Erythroblast (primary cell): Measurements from ENCODE around the gene ARHGEF38.

ENCODE experiments used
- DNase-seq, 2 experiments: peaks; one replicate each; lab custom pipeline; 2025; lab: John Stamatoyannopoulos, UW
- GATA1 ChIP-seq: IDR thresholded peaks from 2 replicates; pipeline ENCODE4 v1.6.1; 2011; ENCODE audit warnings: low read depth, mild to moderate bottlenecking, control low read depth, low read length, moderate library complexity
- POLR2A ChIP-seq: IDR thresholded peaks from 2 replicates; pipeline ENCODE4 v1.6.1; 2011; ENCODE audit warnings: mild to moderate bottlenecking, low read length

The ARHGEF38 gene

DNA sequence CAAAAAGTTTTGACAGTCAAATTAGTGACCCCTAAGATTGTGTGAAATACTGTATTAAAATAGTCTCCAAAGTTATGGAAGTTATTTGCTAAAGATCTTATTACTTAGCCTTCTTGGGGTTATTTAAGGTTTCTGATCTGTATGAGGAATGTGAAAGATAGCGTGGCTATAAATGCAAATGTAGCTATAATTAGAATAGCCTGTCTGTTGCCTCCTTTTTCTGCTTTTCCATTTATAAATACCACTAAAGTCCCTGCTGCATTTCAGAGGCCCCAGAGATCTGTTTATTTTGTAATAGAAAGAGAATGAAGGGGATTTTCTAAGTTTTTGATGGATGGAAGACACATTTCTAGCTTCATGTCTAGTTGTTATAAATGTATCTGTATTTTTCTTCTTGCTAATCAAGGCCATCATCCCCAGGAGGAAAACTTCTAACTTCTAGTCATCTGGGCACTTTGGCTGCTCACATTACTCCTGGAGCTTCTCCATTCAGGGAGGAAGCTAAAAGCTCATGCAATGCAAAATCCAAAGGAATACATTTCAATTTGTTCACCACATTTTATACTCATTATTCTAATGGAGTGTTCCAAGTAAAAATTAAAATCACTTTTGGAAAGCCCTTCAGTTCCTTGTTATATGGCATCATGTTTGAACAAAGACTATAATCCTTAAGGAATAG, 82.1 kb downstream of the ARHGEF38 start:
- no peak for DNase-seq
- TF ChIP-seq GATA1 (no peak), POLR2A (no peak)

DNA sequence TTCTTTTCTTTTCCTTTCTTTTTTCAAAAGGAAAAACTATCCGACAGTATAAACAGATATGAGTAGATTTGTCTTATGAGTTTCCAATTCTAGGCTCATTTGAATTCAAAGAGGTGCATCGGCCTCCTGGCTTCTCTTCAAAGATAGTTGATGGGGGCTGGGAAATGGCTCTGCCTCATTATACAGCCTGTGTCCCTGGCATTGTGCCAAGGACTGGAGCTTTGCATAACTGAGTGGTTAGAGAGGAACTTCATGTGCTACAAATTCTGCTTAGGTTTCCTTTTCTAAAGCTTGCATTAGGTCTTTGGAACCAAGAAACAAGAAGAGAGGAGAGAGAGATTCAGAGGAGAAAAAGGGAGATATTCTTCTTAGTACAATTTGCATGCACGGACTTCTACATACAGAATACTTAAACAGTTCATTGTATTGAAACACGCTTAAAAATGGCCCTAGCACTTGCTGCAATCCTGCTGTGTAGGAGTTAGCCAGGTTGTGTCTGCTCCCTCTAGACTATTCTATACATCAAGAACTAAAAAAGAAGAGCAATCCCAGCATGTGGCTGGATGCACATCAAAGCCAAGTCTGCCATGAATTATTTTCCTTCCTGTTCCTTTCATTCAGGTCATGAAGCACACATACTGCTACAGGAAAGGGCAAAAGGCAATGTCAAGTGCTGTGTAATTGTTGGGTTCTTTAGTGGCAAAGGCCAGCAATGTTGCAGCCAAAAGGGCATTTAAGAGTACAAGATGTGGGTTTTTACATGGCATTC, 85.2 kb downstream of the ARHGEF38 start:
- peak in 1 of 2 experiments; percentile 23 for DNase-seq
- TF ChIP-seq GATA1 (no peak), POLR2A (no peak)

DNA sequence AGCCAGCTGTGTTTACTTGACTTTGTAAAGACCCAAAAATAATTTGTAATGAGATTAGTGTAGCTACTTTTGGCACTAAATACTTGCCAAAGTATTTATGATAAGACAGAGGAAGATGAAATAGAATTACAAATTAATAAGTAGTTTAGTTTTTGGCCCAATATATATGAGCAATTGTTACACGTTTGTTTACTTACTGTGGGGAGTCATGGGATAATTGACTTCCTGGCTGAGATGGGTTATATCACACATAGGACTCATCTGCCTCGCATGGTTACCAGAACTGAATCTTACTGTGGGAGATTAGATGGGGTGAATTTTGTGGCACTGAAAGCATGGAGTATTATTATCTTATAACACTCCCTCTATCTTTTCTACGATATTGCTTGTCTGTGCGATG, 89.4 kb downstream of the ARHGEF38 start:
- no peak for DNase-seq
- no peak for TF ChIP-seq POLR2A
- TF ChIP-seq GATA1 = no peak

DNA sequence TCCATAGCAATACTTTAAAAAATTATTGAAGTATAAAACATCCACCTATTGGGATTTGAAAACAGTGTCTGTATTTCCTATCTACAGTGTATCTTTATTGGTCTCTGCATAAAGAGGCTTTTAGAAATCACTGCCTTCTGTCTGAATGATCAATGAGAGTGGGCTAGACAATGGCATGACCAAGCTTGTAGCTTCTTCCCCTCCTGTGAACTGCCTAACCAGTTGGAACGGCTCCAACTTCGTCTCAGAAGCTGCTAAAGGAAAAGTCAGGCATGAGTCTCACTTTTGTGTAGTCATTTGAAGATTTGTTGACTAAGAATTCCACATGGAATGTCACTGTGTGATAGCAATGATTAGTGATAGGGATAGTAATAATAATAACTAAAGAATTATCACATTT, 91.8 kb downstream of the ARHGEF38 start:
- DNase-seq = no peak
- no peak for TF ChIP-seq POLR2A
- no peak for TF ChIP-seq GATA1

DNA sequence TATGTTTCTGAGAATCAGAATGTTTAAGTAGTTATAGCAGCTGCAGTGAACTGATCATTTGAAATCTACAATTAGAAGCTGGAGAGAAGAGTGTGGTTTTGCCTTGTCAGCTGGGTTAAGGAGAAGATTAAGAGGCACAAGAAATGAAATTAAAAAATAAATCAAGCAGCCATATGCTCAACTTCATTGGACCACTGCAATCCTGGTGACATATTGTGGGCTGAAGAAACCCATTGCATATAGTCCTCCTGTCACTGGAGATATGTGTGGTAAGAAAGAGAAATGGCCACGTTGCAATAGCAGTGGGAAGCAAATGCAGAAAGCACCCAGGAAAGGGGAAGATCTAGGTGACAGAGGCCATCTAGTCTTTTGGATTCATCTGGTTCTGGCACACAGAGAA, 93.0 kb downstream of the ARHGEF38 start:
- no peak for TF ChIP-seq GATA1
- no peak for TF ChIP-seq POLR2A
- no peak for DNase-seq

DNA sequence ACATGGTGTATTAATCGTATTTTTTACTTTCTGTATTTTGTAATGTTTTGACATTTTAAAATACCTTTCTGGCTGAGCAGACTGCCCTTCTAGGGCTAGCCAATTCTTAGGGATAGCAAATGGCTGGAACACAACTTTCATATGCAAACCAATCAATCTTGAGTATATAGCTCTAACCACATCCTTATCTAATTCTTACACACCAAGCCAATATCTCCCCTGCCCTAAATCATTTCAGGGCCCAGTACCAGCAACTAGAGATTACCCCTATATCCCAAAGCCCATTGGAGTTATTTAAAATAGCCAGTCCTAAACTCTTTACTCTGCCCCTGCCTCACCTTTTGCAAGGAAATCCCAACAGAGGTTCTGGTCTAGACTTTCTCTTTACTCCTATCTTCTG, 97.8 kb downstream of the ARHGEF38 start:
- TF ChIP-seq POLR2A (no peak), GATA1 (no peak)
- peak in 1 of 2 experiments; percentile 37 for DNase-seq

DNA sequence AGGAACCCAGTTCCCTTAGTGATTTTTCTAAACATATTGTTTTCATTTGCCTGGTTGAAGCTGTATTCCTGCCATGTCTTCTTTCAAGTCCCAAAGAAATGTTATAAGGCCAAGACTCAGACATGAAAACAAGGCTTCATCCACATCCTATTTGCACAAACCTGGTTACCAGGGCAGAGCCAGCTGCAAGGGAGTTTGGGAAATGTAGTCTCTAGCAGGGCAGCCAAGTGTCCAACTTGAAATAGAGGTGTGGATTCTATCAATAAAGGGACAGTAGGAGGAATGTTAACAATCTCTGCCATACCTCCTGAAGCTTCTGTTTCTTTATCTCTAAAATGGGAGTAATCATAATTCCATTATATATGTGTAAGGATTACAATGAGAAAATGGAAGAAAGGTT, 99.5 kb downstream of the ARHGEF38 start:
- DNase-seq = no peak

DNA sequence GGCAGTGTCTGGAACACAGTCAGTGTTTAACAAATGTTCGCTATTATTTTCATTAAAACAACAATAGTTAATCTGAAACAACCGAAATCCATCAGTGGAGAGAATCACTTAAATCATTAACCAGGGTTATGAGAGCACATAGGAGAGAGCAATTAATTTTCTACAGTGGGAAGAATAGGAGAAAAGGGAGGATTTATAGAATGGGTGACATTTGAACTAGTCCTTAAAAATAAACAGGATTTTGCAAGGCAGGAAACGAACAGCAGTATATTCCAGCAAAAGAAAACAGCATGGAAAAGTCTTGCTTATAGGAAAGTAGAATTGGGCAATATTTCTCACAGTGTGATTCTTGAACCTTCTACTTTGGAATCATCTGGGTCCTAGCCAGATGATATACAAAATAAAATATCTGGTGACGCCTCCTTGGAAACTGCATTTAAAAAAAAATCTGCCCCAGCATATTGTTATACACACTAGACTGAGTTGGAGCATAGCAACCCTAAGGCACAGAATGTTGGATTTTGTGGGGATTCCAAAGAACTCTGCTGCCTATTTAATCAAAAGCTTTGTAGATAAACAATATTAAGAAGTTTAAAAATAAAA, 100.0 kb downstream of the ARHGEF38 start:
- no peak for DNase-seq

More for the DNA sequence above, 99.5 kb downstream of the ARHGEF38 start:
- no peak for TF ChIP-seq POLR2A

DNA sequence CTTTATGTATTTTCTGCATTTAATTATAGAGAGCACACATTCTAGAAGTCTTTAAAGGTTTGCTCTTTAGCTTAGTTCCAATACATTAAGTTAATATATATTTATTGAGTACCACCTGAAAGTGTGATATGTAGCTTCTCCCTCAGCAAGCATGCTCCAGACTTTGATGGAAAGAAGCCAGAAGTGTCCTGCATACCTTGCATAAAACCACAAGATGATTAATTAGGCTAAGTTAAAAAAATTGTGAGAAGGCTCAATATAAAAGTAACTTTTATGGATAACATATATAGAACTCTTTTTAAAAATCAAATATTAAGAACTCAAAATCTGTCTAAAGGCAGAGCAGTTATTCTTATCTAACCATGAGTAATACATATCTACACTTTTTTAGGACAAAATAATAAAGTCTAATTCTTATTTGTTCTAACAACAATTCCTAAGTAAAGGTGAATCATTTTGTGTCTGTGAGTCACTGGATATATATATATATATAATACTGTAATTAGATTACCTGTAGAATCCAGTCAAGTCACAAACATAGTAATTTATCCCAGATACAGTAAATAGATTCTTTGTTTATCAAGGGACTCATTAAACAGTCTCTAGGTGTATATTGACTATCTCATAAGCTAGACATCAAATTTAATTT, 104.8 kb downstream of the ARHGEF38 start:
- no peak for TF ChIP-seq GATA1
- no peak for TF ChIP-seq POLR2A
- DNase-seq = no peak

More for the DNA sequence above, 100.0 kb downstream of the ARHGEF38 start:
- TF ChIP-seq GATA1 (no peak), POLR2A (no peak)

DNA sequence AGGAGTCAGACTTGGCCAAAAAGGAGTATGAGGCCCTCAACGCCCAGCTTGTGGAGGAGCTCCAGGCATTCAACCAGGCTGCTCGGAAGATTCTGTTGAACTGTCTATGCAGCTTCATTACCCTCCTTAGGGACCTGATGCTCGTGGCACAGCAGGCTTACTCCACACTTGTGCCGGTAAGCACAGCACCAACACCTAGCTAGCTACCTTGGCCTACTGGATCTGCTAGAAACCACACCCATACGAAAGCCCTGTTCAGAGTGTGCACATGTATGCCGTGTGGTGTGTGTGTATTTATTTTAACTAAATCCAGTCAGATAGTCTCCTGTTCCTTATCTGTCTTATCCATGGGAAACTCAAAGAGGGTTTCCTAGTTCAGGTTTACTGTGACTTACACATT, 106.8 kb downstream of the ARHGEF38 start:
- no peak for TF ChIP-seq GATA1
- no peak for TF ChIP-seq POLR2A
- no peak for DNase-seq

DNA sequence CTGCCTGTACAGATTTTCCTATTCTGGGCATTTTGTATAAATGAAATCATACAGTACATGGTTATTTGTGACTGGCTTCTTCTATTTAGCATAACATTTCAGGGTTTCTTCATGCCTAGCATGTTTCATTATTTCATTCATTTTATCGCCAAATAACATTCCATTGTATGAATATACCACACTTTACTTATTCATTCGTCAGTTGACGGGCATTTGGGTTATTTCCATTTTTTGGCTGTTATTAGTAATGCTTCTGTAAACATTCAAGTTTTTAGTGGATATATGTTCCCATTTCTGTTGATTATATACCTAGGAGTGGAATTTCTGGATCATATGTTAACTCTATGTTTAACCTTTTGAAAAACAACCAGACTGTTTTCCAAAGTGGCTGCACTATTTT, 108.6 kb downstream of the ARHGEF38 start:
- DNase-seq = no peak
- TF ChIP-seq POLR2A (no peak), GATA1 (no peak)

DNA sequence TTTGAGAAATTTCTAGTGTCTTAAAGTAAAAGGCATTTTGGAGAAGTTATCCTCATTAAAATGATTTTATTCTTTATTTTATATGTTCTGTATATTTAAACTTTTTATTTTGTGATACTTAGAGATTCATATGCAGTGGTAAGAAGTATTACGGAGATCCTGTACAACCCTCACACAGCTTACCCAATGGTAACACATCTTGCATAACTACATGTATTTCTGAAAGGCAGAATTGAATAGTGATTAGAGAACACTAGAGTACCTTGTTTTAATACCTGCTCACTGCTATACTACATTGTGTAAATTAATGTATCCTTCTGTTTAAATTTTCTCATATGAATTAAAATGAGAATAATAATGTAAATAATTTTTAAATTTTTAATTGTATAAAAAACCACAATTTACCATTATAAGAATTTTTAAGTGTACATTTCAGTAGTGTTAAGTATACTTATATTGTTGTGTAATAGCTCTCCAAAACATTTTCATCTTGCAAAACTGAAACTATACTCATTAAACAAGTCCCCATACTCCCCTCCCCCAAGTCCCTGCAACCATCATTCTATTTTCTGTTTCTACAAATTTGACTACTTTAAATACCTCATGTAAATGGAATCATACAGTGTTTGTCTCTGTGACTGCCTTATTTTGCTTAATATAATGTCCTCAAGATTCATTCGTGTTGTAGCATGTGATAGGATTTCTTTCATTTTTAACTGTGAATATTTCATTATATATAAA, 110.7 kb downstream of the ARHGEF38 start:
- TF ChIP-seq POLR2A (no peak), GATA1 (no peak)

DNA sequence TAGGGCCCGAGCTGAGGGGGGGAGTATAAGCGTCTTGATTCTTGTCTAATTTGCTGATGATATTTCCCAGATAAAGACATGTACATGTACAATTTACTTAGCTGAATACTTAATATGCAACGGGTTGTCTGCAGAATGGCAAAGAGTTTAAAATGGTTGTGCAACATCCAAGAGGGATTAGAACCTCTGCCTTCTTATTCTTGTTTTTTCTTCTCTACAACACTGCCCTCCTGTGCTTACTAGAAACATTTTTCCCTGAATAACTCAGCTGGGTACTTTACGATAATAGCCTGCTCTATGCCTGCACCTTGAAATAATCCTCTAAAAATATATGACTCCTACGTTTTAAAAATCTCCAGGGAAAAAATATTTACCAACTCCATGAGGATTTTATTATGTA, 114.3 kb downstream of the ARHGEF38 start:
- DNase-seq = peak in 1 of 2 experiments; percentile 4
- TF ChIP-seq POLR2A = no peak

More for the DNA sequence above, 110.7 kb downstream of the ARHGEF38 start:
- DNase-seq = no peak
